Neural progenitor cell (in vitro differentiated cells): ENCODE results near the gene MOB2.

Source experiments
- CTCF ChIP-seq: fragments of 200-600 bp; sonication (generic); IDR thresholded peaks from 2 replicates; pipeline ENCODE4 v1.5.1; 2017; ENCODE audit warnings: antibody characterized with exemption, mild to moderate bottlenecking
- EZH2 ChIP-seq: fragments of 200-600 bp; sonication (generic); IDR thresholded peaks from 2 replicates; pipeline ENCODE4 v1.6.1; 2017; ENCODE audit warnings: antibody characterized with exemption, mild to moderate bottlenecking, moderate library complexity
- EZH2phosphoT487 ChIP-seq: fragments of 200-600 bp; sonication (generic); IDR thresholded peaks from 2 replicates; pipeline ENCODE4 v1.6.1; 2017; ENCODE audit warnings: antibody characterized with exemption

- TF ChIP-seq CTCF (no peak), EZH2 (no peak), EZH2phosphoT487 (no peak)
Observed at GRCh38 chr11:1520209-1520662, 33.7 kb upstream of the MOB2 start.
